ENCODE results near the gene CCDC87. TPM values are rescaled to one million over a fixed set of nuclear protein-coding genes. Genes with fewer than 3 reads are reported as not detected.
"Not testable (repeated sequence)": the region's sequence is repeated elsewhere in the genome, so short reads cannot be mapped to it uniquely, and the experiment has no call there.

Gene CCDC87
- total and polyA plus RNA-seq, 3 experiments from 2014 or later, result 0.20 to 0.27 TPM; not detected in 1

GRCh38 chr11:66591175-66591574 is 1.7 kb downstream of the CCDC87 start:
- Mint-ChIP-seq H3K27ac (peak overlapping the region in 5 of 8 donors; percentile 35 to 100 (median 38)), H3K4me1 (peaks cover 31 to 34% (median 32%) of the 10 kb centered on the region in 3 donors), H3K9me3 (no peaks in the 10 kb centered on the region), H3K36me3 (peaks cover 0 to 8% (median 0%) of the 10 kb centered on the region in 3 donors), H3K27me3 (peaks cover 0 to 3% of the 10 kb centered on the region in 2 donors), H3K4me3 (peak overlapping the region in 1 of 7 donors; percentile 20)
- Histone ChIP-seq H3K27ac (ENCODE audit: low read depth, low read length) (no peak overlapping the region), H3K36me3 (ENCODE audit: insufficient read depth, low read length) (no peaks in the 10 kb centered on the region), H3K9me3 (ENCODE audit: low read length) (no peaks in the 10 kb centered on the region), H3K27me3 (ENCODE audit: insufficient read depth, low read length, poor library complexity, severe bottlenecking) (no peaks in the 10 kb centered on the region), H3K4me3 (ENCODE audit: low read length) (no peak overlapping the region), H3K4me1 (ENCODE audit: insufficient read depth, low read length) (peaks cover 25% of the 10 kb centered on the region)
- DNase-seq, result no peak
- ChIA-PET CTCF (interaction anchor here (1.4 to 3.2 kb wide), 4 partner anchors 25 to 152 kb away, joined by 4 to 21 read pairs (median 6); partner anchors contain the start of genes MRPL11, RBM14 and RBM4B), POLR2A (interaction anchor here (1.2 to 1.3 kb wide), 2 partner anchors 47 to 125 kb away, joined by 3 to 4 read pairs; partner anchors contain the start of gene PELI3)

GRCh38 chr11:66589996-66590675 is 2.7 kb downstream of the CCDC87 start:
- H3K4me1 Mint-ChIP-seq, result peaks cover 23 to 25% (median 24%) of the 10 kb centered on the region in 3 donors
- H3K27ac Mint-ChIP-seq, result peak overlapping the region in 4 of 8 donors; percentile 11 to 78 (median 36)
- H3K36me3 Mint-ChIP-seq, result peaks cover 0 to 7% (median 0%) of the 10 kb centered on the region in 3 donors
- Histone ChIP-seq H3K4me1 (ENCODE audit: insufficient read depth, low read length) (peaks cover 22% of the 10 kb centered on the region), H3K27me3 (ENCODE audit: insufficient read depth, low read length, poor library complexity, severe bottlenecking) (no peaks in the 10 kb centered on the region), H3K36me3 (ENCODE audit: insufficient read depth, low read length) (no peaks in the 10 kb centered on the region), H3K4me3 (ENCODE audit: low read length) (no peak overlapping the region), H3K9me3 (ENCODE audit: low read length) (no peaks in the 10 kb centered on the region), H3K27ac (ENCODE audit: low read depth, low read length) (no peak overlapping the region)
- H3K4me3 Mint-ChIP-seq, result peak overlapping the region in 1 of 7 donors; percentile 65
- CTCF ChIA-PET, result interaction anchor here (1.1 to 3.2 kb wide), 4 partner anchors 11 to 151 kb away, joined by 3 to 21 read pairs (median 4); partner anchors contain the start of genes MRPL11, RBM14 and RBM4B
- POLR2A ChIA-PET, result interaction anchor here (0.6 to 1.3 kb wide), 4 partner anchors 46 to 681 kb away, joined by 3 to 4 read pairs (median 3); partner anchors contain the start of gene PELI3
- peaks cover 0 to 3% of the 10 kb centered on the region in 2 donors for H3K27me3 Mint-ChIP-seq
- no peak for DNase-seq
- no peaks in the 10 kb centered on the region for H3K9me3 Mint-ChIP-seq

- H3K27me3 Mint-ChIP-seq; H3K27me3 ChIP-seq (ENCODE audit: insufficient read depth, low read length, poor library complexity, severe bottlenecking); H3K9me3 Mint-ChIP-seq; H3K9me3 ChIP-seq (ENCODE audit: low read length); H3K36me3 ChIP-seq (ENCODE audit: insufficient read depth, low read length); H3K27ac ChIP-seq (ENCODE audit: low read depth, low read length); DNase-seq; H3K4me3 Mint-ChIP-seq; H3K4me3 ChIP-seq (ENCODE audit: low read length); H3K36me3 Mint-ChIP-seq: not testable (repeated sequence)
- peak overlapping the region in 1 of 8 donors; percentile 24 for H3K27ac Mint-ChIP-seq
- ChIA-PET POLR2A (interaction anchor here (0.6 kb wide), 2 partner anchors 147 to 682 kb away, joined by 3 read pairs; no protein-coding TSS in a partner anchor), CTCF (interaction anchor here (1.1 kb wide), 1 partner anchor 10 kb away, joined by 3 read pairs; no protein-coding TSS in a partner anchor)
- peaks cover 14% of the 10 kb centered on the region for H3K4me1 ChIP-seq (ENCODE audit: insufficient read depth, low read length)
- H3K4me1 Mint-ChIP-seq, result peaks cover 17 to 20% (median 17%) of the 10 kb centered on the region in 3 donors
These were observed 3.5 kb downstream of the CCDC87 start for GRCh38 chr11:66589315-66589714.

- CTCF ChIA-PET, result interaction anchor here (1.8 kb wide), 1 partner anchor 92 kb away, joined by 10 read pairs; the partner anchor contains the start of gene RBM4B
These were observed 6.7 kb downstream of the CCDC87 start for GRCh38 chr11:66586136-66586535.

GRCh38 chr11:66585447-66585846 is 7.4 kb downstream of the CCDC87 start:
- H3K4me3 ChIP-seq (ENCODE audit: low read length); H3K27me3 ChIP-seq (ENCODE audit: insufficient read depth, low read length, poor library complexity, severe bottlenecking); H3K4me1 ChIP-seq (ENCODE audit: insufficient read depth, low read length); H3K27ac ChIP-seq (ENCODE audit: low read depth, low read length); H3K9me3 ChIP-seq (ENCODE audit: low read length); DNase-seq; H3K36me3 Mint-ChIP-seq; H3K36me3 ChIP-seq (ENCODE audit: insufficient read depth, low read length); H3K4me1 Mint-ChIP-seq; POLR2A ChIA-PET; H3K9me3 Mint-ChIP-seq; H3K27me3 Mint-ChIP-seq; H3K4me3 Mint-ChIP-seq: not testable (repeated sequence)
- CTCF ChIA-PET, result interaction anchor here (1.8 kb wide), 1 partner anchor 93 kb away, joined by 10 read pairs; the partner anchor contains the start of gene RBM4B
- H3K27ac Mint-ChIP-seq, result peak overlapping the region in 2 of 8 donors; percentile 3 to 23

More at GRCh38 chr11:66586136-66586535, 6.7 kb downstream of the CCDC87 start:
- Histone ChIP-seq H3K27me3 (ENCODE audit: insufficient read depth, low read length, poor library complexity, severe bottlenecking) (no peaks in the 10 kb centered on the region), H3K4me1 (ENCODE audit: insufficient read depth, low read length) (no peaks in the 10 kb centered on the region), H3K27ac (ENCODE audit: low read depth, low read length) (no peak overlapping the region), H3K9me3 (ENCODE audit: low read length) (no peaks in the 10 kb centered on the region), H3K36me3 (ENCODE audit: insufficient read depth, low read length) (no peaks in the 10 kb centered on the region), H3K4me3 (ENCODE audit: low read length) (no peak overlapping the region)
- no peak for DNase-seq
- Mint-ChIP-seq H3K36me3 (no peaks in the 10 kb centered on the region), H3K27me3 (peaks cover 0 to 3% of the 10 kb centered on the region in 2 donors), H3K27ac (peak overlapping the region in 1 of 8 donors; percentile 52), H3K4me1 (no peaks in the 10 kb centered on the region), H3K9me3 (peaks cover 2 to 9% (median 4%) of the 10 kb centered on the region in 5 donors), H3K4me3 (no peak overlapping the region)
- POLR2A ChIA-PET, result no interaction called here

GRCh38 chr11:66582565-66583147 is 10.2 kb downstream of the CCDC87 start:
- H3K27ac Mint-ChIP-seq; H3K4me3 ChIP-seq (ENCODE audit: low read length); H3K27me3 ChIP-seq (ENCODE audit: insufficient read depth, low read length, poor library complexity, severe bottlenecking); H3K27me3 Mint-ChIP-seq; H3K9me3 ChIP-seq (ENCODE audit: low read length); H3K4me1 ChIP-seq (ENCODE audit: insufficient read depth, low read length); POLR2A ChIA-PET; H3K27ac ChIP-seq (ENCODE audit: low read depth, low read length); H3K9me3 Mint-ChIP-seq; H3K4me3 Mint-ChIP-seq; H3K36me3 ChIP-seq (ENCODE audit: insufficient read depth, low read length); H3K36me3 Mint-ChIP-seq; DNase-seq: not testable (repeated sequence)
- peaks cover 9 to 11% (median 10%) of the 10 kb centered on the region in 3 donors for H3K4me1 Mint-ChIP-seq
- CTCF ChIA-PET, result interaction anchor here (6.4 kb wide), 1 partner anchor 97 kb away, joined by 135 read pairs; the partner anchor contains the start of gene RBM4B

GRCh38 chr11:66581261-66581660 is 11.6 kb downstream of the CCDC87 start:
- H3K27ac ChIP-seq (ENCODE audit: low read depth, low read length), result no peak overlapping the region
- no peaks in the 10 kb centered on the region for H3K36me3 ChIP-seq (ENCODE audit: insufficient read depth, low read length)
- no peak overlapping the region for H3K4me3 ChIP-seq (ENCODE audit: low read length)
- peaks cover 2 to 9% (median 4%) of the 10 kb centered on the region in 5 donors for H3K9me3 Mint-ChIP-seq
- H3K4me1 Mint-ChIP-seq, result peaks cover 9 to 11% (median 10%) of the 10 kb centered on the region in 3 donors
- H3K4me3 Mint-ChIP-seq, result no peak overlapping the region
- no peaks in the 10 kb centered on the region for H3K36me3 Mint-ChIP-seq
- H3K4me1 ChIP-seq (ENCODE audit: insufficient read depth, low read length), result peaks cover 3% of the 10 kb centered on the region
- no peak overlapping the region for H3K27ac Mint-ChIP-seq
- no peaks in the 10 kb centered on the region for H3K27me3 ChIP-seq (ENCODE audit: insufficient read depth, low read length, poor library complexity, severe bottlenecking)
- H3K27me3 Mint-ChIP-seq, result peaks cover 1 to 6% of the 10 kb centered on the region in 2 donors
- ChIA-PET POLR2A (interaction anchor here (0.5 to 1.5 kb wide), 2 partner anchors 96 to 115 kb away, joined by 4 to 7 read pairs; partner anchors contain the start of genes PELI3 and RBM4B), CTCF (interaction anchor here (1.1 to 6.4 kb wide), 4 partner anchors 11 to 173 kb away, joined by 3 to 135 read pairs (median 4); partner anchors contain the start of genes CCDC87 and RBM4B)
- DNase-seq, result no peak
- H3K9me3 ChIP-seq (ENCODE audit: low read length), result no peaks in the 10 kb centered on the region

All from CD8-positive, alpha-beta memory T cell (primary cell).